Neural crest cell (in vitro differentiated cells): ENCODE measurements around the gene GLA. TPM values are rescaled to one million over a fixed set of nuclear protein-coding genes. Genes with fewer than 3 reads are reported as not detected.

Source experiments
- DNase-seq: peaks from one replicate; pipeline ENCODE4 v3.0.0; 2021; ENCODE audit warnings: low read depth, mixed read lengths, low spot score
- H3K27ac Mint-ChIP-seq: one replicate; pipeline ENCODE4 v1.8.0; 2021; ENCODE audit warnings: mild to moderate bottlenecking, mixed read lengths; ENCODE audit not compliant: unreplicated experiment
- H3K27me3 Mint-ChIP-seq: 2 replicates; pipeline ENCODE4 v1.8.0; 2021; ENCODE audit warnings: low read depth, mild to moderate bottlenecking, mixed read lengths
- H3K36me3 Mint-ChIP-seq: 2 replicates; pipeline ENCODE4 v1.8.0; 2021; ENCODE audit warnings: low read depth, mild to moderate bottlenecking, mixed read lengths
- H3K4me1 Mint-ChIP-seq: 2 replicates; pipeline ENCODE4 v1.8.0; 2021; ENCODE audit warnings: mixed read lengths
- H3K4me3 Mint-ChIP-seq: one replicate; pipeline ENCODE4 v1.8.0; 2021; ENCODE audit warnings: mild to moderate bottlenecking, mixed read lengths
- H3K9me3 Mint-ChIP-seq: 2 replicates; pipeline ENCODE4 v1.8.0; 2021; ENCODE audit warnings: mixed read lengths
- CTCF ChIP-seq: fragments of 200-600 bp; sonication (generic); conservative IDR thresholded peaks from 2 replicates; pipeline ENCODE4 v1.5.0; 2021; ENCODE audit warnings: antibody characterized with exemption, mild to moderate bottlenecking
- total RNA-seq: library from RNA; stranded (reverse); gene quantifications from 2 replicates; pipeline ENCODE4 v1.2.1, GENCODE V29; 2021

Gene GLA
- total RNA-seq, 1 donor from 2014 or later, result 50.7 TPM

GRCh38 chrX:101385026-101385684 is 22.6 kb downstream of the GLA start:
- no peak for DNase-seq
- Mint-ChIP-seq H3K9me3 (no peaks in the 10 kb centered on the region), H3K27ac (no peak overlapping the region), H3K27me3 (no peaks in the 10 kb centered on the region), H3K4me1 (peaks cover 10% of the 10 kb centered on the region), H3K36me3 (no peaks in the 10 kb centered on the region), H3K4me3 (no peak overlapping the region)
- TF ChIP-seq CTCF, result no peak

- H3K9me3 Mint-ChIP-seq, result no peaks in the 10 kb centered on the region
- H3K27me3 Mint-ChIP-seq, result no peaks in the 10 kb centered on the region
- DNase-seq, result no peak
- peaks cover 10% of the 10 kb centered on the region for H3K4me1 Mint-ChIP-seq
- no peak overlapping the region for H3K27ac Mint-ChIP-seq
- no peaks in the 10 kb centered on the region for H3K36me3 Mint-ChIP-seq
- no peak overlapping the region for H3K4me3 Mint-ChIP-seq
- no peak for TF ChIP-seq CTCF
Observed at GRCh38 chrX:101383679-101384205, 24.0 kb downstream of the GLA start.

DNA sequence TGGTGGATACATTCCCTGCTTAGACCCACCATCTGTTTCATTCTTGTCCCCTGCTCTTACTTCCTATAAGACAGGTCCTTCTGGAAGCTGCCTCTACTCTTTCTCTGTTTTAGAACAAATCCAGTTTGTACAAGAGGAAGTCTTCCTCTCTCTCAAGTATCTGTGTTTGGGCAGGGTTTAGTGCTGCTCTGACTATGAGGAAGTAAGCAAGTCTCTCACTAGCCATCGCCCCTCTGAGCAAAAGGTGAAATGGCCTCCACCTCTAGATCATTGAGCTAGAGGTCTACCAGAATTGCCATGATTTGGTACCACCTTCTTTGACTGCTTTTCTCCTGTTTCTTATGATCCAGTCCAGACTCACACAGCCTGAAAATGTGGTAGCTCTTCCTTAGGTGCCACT is 30.2 kb downstream of the GLA start:
- Mint-ChIP-seq H3K27me3 (no peaks in the 10 kb centered on the region), H3K27ac (no peak overlapping the region), H3K4me1 (no peaks in the 10 kb centered on the region), H3K36me3 (no peaks in the 10 kb centered on the region), H3K4me3 (no peak overlapping the region), H3K9me3 (peaks cover 3% of the 10 kb centered on the region)
- DNase-seq, result no peak
- TF ChIP-seq CTCF, result no peak

GRCh38 chrX:101370888-101371504 is 36.7 kb downstream of the GLA start:
- H3K27me3 Mint-ChIP-seq, result peaks cover 2% of the 10 kb centered on the region
- peaks cover 3% of the 10 kb centered on the region for H3K9me3 Mint-ChIP-seq
- no peak overlapping the region for H3K27ac Mint-ChIP-seq
- no peaks in the 10 kb centered on the region for H3K4me1 Mint-ChIP-seq
- H3K36me3 Mint-ChIP-seq, result no peaks in the 10 kb centered on the region
- H3K4me3 Mint-ChIP-seq, result no peak overlapping the region
- no peak for DNase-seq
- no peak for TF ChIP-seq CTCF

DNA sequence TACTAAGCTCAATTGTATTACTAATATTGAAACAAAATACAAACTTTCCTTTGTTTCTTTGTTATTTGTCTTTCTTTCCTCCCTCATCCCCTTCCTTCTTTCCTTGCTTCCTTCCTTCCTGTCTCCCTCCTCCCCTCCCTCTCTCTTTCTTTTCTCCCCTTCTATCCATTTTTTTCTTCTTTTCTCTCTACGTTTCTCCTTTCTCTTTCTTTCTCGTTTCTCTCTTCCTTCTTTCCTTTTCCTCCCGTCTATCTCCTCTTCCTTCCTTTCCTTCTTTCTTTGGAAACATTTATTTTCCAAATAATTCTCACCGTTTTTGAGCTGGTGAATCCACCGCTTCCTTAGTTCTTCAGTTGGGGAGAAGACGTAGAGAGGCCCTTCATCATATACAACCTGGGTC is 38.0 kb downstream of the GLA start:
- Mint-ChIP-seq H3K4me1 (no peaks in the 10 kb centered on the region), H3K27ac (no peak overlapping the region), H3K36me3 (no peaks in the 10 kb centered on the region), H3K9me3 (no peaks in the 10 kb centered on the region), H3K27me3 (peaks cover 2% of the 10 kb centered on the region), H3K4me3 (no peak overlapping the region)
- no peak for TF ChIP-seq CTCF
- DNase-seq, result no peak
